AG10803 (cell line): ENCODE measurements around the gene PBXIP1.

Experiments
- DNase-seq: peaks from one replicate; pipeline ENCODE4 v3.0.0; 2010; ENCODE audit warnings: low read depth
- H3K4me3 ChIP-seq: 2 replicates; pipeline ENCODE4 v1.5.1; 2011; ENCODE audit warnings: mild to moderate bottlenecking, low read length, control low read depth
- CTCF ChIP-seq: conservative IDR thresholded peaks from 2 replicates; pipeline ENCODE4 v1.5.1; 2011; ENCODE audit warnings: mild to moderate bottlenecking, low read length, control low read depth, inconsistent platforms

PBXIP1 gene

GRCh38 chr1:154902938-154903566 is 52.8 kb downstream of the PBXIP1 start:
- H3K4me3 ChIP-seq = no peak overlapping the region
- peak; percentile 36 for DNase-seq
- TF ChIP-seq CTCF = no peak

GRCh38 chr1:154901591-154901990 is 54.3 kb downstream of the PBXIP1 start:
- TF ChIP-seq CTCF = no peak
- H3K4me3 ChIP-seq = no peak overlapping the region
- DNase-seq = no peak

DNA sequence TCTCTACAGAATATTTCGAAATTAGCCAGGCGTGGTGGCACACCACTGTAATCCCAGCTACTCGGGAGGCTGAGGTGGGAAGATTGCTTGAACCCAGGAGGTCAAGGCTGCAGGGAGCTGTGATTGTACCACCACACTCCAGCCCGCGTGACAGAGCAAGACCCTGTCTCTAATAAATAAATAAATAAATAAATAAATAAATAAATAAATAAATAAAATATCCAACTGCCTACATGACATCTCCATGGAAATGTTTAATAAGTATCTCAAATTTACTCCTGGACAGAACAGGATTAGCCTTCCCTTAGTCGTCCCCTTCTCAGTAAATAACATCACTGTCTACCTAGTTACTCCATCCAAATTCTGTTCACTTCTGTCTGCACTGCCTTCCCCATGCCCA is 56.9 kb downstream of the PBXIP1 start:
- no peak for DNase-seq
- no peak for TF ChIP-seq CTCF
- no peak overlapping the region for H3K4me3 ChIP-seq

- no peak for DNase-seq
- no peak overlapping the region for H3K4me3 ChIP-seq
- no peak for TF ChIP-seq CTCF
Measured at GRCh38 chr1:154896771-154897286, 59.1 kb downstream of the PBXIP1 start.

DNA sequence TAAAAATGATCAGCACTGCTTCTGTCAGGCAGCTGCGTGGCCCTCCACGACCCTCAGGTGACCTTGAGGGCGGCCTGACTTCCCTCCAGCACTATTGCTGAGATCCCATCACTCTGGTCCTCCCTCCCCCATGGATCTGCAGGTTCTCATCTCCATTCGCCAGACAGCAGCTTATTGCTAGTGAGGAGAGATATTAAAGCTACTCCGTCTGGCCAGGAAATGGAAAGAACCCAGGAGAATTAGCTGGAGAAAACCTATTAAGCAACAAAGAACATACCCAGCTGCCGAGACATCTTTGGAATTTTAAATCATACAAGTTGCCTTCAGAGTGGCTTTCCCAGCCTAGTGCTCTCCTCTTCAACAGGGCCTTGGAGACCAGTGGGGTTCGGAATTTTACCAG is 60.1 kb downstream of the PBXIP1 start:
- DNase-seq = peak; percentile 37

More for the DNA sequence above, 60.1 kb downstream of the PBXIP1 start:
- H3K4me3 ChIP-seq = no peak overlapping the region
- TF ChIP-seq CTCF = no peak
